M059J (cell line): ENCODE measurements around the gene CCNI. TPM values are rescaled to one million over a fixed set of nuclear protein-coding genes. Genes with fewer than 3 reads are reported as not detected.
"Not testable (repeated sequence)": the region's sequence is repeated elsewhere in the genome, so short reads cannot be mapped to it uniquely, and the experiment has no call there.

Experiments used
- DNase-seq: peaks from one replicate; pipeline ENCODE4 v3.0.0-alpha.2; 2012; ENCODE audit warnings: low read depth
- total RNA-seq: library from RNA; depleted of rRNA; stranded (reverse); fragments of >200 nt; shearing (Covaris generic); gene quantifications from 2 replicates; pipeline ENCODE4 v1.2.3, GENCODE V29; 2014

Gene CCNI
- total RNA-seq, 1 experiment from 2014 or later: 112 TPM

GRCh38 chr4:77082886-77083608 is 7.3 kb upstream of the CCNI start:
- no peak for DNase-seq

GRCh38 chr4:77080806-77081205 is 5.0 kb upstream of the CCNI start:
- not testable (repeated sequence) for DNase-seq

- DNase-seq: no peak
Measured at GRCh38 chr4:77079281-77079680, 3.5 kb upstream of the CCNI start.

- DNase-seq: peak; percentile 2
Measured at GRCh38 chr4:77078401-77078800, 2.6 kb upstream of the CCNI start.

- DNase-seq: no peak
Measured at GRCh38 chr4:77076889-77077635, 1.3 kb upstream of the CCNI start.

GRCh38 chr4:77074981-77075855 is 571 bp downstream of the CCNI start:
- DNase-seq: peak; percentile 67

- DNase-seq: no peak
Measured at GRCh38 chr4:77074381-77074831, 1.4 kb downstream of the CCNI start.

GRCh38 chr4:77073981-77074380 is 1.8 kb downstream of the CCNI start:
- peak; percentile 2 for DNase-seq

- peak; percentile 9 for DNase-seq
Measured at GRCh38 chr4:77073106-77073809, 2.5 kb downstream of the CCNI start.

- DNase-seq: no peak
Measured at GRCh38 chr4:77072195-77072753, 3.5 kb downstream of the CCNI start.

- DNase-seq: not testable (repeated sequence)
Measured at GRCh38 chr4:77069514-77069913, 6.3 kb downstream of the CCNI start.

- DNase-seq: no peak
Measured at GRCh38 chr4:77065382-77065781, 10.4 kb downstream of the CCNI start.

GRCh38 chr4:77062856-77063255 is 12.9 kb downstream of the CCNI start:
- no peak for DNase-seq

GRCh38 chr4:77052352-77052751 is 23.4 kb downstream of the CCNI start:
- peak; percentile 46 for DNase-seq

- DNase-seq: no peak
Measured at GRCh38 chr4:77050962-77051361, 24.8 kb downstream of the CCNI start.

- DNase-seq: peak; percentile 33
Measured at GRCh38 chr4:77047037-77047436, 28.8 kb downstream of the CCNI start.

GRCh38 chr4:77045490-77045889 is 30.3 kb downstream of the CCNI start:
- DNase-seq: peak; percentile 18

- peak; percentile 45 for DNase-seq
Measured at GRCh38 chr4:77044461-77045150, 31.2 kb downstream of the CCNI start.

- peak; percentile 3 for DNase-seq
Measured at GRCh38 chr4:77043507-77044136, 32.2 kb downstream of the CCNI start.
